HTERT RPE-1 (cell line): ENCODE data around the gene PEF1.

Experiments used
- in situ Hi-C: fragments of 300-500 bp; cut with MboI; formaldehyde crosslinking; loops from 4 replicates; pipeline ENCODE4 v1.14.3; 2020; ENCODE audit warnings: low sequenced_read_pairs

Gene PEF1

GRCh38 chr1:31655104-31655503 lies 10.4 kb upstream of the PEF1 start:
- in situ Hi-C loops, result no loop called here

DNA sequence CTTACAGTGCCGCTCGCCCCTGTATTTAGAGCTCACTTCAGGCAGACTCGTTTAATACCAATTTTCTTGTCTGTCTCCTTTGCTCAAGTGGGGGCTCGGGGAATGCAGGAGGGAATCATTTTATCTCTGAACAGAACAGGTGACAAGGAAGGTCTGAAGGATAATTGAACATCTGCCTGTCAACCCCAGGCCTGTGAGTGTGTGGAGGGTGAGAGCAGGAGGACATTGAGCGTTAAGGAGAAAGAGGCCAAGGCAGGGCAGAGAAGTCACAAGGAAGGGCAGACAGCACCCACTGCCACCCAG lies 9.7 kb upstream of the PEF1 start:
- in situ Hi-C loops, result no loop called here

DNA sequence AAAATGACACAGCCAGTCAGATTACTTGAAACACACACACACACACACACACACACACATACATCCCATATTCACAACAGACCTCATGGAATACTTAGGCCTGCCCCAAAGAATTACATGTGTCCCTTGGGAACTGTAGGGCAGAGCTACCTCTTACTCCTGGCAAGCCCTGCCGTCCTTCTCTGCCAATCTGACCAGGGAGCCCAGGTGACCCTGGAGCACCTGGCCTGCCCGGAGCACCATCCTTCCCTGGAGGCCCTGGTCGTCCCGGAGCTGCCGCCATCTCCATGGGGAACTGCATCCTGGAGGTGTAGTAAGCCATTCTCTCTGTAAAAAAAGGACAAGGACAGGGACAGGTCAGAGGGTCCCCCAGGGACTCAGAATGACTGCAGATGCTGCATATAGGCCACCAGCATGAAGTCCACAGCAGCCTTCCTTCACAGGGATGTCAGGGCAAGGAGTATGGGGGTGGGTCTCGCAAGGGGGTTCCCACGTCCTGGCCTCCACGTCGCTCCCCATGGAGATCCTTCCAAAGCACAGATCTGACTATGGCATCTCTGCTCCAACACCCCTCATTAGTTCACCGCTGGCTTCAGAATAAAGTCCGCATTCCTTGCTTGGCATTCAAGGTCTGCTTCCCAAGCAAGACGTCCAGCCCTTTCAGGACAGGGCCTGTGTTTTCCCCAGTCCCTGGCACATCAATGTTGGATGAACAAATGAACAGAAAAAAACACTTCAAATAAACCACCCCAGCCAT lies 9.2 kb upstream of the PEF1 start:
- in situ Hi-C loops, result no loop called here

GRCh38 chr1:31652891-31653499 lies 8.3 kb upstream of the PEF1 start:
- in situ Hi-C loops, result no loop called here

DNA sequence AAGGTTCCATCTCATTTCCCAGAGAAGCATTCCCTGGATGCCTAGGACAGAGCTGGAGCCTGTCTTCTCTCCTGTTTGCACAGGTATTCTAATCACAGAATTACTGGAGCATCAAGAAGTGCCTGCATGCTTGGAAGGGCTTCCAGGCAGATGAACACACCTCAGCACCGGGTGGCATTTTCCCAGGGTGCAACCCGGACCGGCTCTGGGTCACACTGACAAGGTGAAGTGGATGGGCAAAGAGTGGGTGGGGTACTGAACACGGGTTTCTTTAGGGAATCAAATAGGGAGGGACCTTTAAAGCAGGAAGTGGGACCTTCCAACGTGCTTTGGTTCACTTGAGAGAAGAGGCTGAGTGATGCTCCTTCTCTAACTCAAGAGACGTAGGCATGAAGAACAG lies 7.1 kb upstream of the PEF1 start:
- in situ Hi-C loops, result no loop called here

- in situ Hi-C loops, result no loop called here
Measured at GRCh38 chr1:31651089-31651420, 6.4 kb upstream of the PEF1 start.

GRCh38 chr1:31650161-31651088 lies 5.7 kb upstream of the PEF1 start:
- in situ Hi-C loops, result no loop called here

- in situ Hi-C loops, result no loop called here
Measured at GRCh38 chr1:31648641-31649357, 4.1 kb upstream of the PEF1 start.

- in situ Hi-C loops, result no loop called here
Measured at GRCh38 chr1:31648190-31648589, 3.5 kb upstream of the PEF1 start.

GRCh38 chr1:31647106-31647505 lies 2.4 kb upstream of the PEF1 start:
- in situ Hi-C loops, result no loop called here

DNA sequence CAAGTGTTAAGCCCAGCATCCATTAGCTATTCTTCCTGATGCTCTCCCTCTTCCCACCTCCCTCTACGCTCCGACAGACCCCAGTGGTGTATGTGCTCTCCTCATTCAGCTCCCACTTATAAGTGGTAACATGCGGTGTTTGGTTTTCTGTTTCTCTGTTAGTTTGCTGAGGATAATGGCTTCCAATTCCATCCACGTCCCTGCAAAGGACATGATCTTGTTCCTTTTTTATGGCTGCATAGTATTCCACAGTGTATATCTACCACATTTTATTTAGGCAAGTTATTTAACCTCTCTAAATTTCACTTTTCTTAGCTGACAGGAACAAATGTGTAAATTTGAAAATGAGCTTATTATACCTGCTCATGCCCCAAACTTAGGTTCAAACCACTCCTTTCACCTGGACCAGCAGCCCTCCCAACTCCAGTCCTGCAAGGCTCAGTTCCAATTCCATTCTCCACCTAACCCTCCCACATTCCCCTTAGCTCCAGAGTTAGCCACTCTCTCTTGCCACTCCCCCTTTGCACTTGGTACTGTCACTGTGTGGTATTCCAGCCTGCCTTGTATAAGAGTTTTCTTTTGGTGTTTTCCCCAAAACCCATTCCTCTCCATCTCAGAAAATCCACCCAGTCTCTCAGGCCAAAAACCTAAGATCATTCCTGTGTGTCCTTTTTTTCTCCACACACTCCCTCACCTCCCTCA lies 1.7 kb upstream of the PEF1 start:
- in situ Hi-C loops, result no loop called here

GRCh38 chr1:31645274-31645568 lies 545 bp upstream of the PEF1 start:
- in situ Hi-C loops, result no loop called here

- in situ Hi-C loops, result no loop called here
Measured at GRCh38 chr1:31643976-31644559, 608 bp downstream of the PEF1 start.

GRCh38 chr1:31642897-31643296 lies 1.8 kb downstream of the PEF1 start:
- in situ Hi-C loops, result no loop called here

DNA sequence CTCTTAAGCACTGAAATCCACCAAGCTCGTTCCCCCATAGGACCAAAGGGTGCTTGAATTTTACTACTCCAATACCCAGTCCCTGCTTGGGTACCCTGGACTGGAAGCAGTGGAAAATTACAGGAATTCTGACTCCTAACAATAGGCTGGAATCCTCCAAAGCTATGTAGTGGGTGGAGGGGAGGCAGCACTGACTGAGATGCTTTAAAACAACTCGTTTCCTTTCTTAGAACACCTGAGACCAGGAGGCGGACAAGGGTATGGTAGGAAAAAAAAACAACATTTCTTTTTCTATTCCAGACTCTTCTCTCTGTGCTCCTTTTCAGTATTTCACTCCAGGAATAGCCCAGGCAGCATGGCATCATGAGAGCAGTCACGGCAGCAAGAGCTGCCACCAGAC lies 2.3 kb downstream of the PEF1 start:
- in situ Hi-C loops, result no loop called here

DNA sequence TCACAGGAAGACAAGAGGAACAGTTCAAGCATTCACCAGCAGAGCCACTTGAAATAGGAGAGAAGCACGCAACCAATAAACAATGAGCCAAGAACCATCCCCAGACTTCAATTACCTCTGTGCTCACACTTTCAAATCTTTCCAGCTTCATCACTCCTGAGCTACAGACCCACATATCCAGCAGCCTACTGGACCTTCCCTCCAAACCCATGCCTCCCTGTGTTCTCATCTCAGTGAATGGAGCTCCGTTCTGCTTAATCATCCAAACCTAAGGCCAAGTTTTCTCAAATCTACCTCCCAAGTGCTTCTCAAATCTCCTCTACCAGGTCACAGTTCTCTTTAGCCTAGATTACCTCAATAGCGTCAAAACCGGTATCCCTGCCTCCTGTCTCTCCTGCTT lies 3.7 kb downstream of the PEF1 start:
- in situ Hi-C loops, result no loop called here

- in situ Hi-C loops, result no loop called here
Measured at GRCh38 chr1:31640179-31640578, 4.5 kb downstream of the PEF1 start.

- in situ Hi-C loops, result no loop called here
Measured at GRCh38 chr1:31639543-31639942, 5.1 kb downstream of the PEF1 start.

DNA sequence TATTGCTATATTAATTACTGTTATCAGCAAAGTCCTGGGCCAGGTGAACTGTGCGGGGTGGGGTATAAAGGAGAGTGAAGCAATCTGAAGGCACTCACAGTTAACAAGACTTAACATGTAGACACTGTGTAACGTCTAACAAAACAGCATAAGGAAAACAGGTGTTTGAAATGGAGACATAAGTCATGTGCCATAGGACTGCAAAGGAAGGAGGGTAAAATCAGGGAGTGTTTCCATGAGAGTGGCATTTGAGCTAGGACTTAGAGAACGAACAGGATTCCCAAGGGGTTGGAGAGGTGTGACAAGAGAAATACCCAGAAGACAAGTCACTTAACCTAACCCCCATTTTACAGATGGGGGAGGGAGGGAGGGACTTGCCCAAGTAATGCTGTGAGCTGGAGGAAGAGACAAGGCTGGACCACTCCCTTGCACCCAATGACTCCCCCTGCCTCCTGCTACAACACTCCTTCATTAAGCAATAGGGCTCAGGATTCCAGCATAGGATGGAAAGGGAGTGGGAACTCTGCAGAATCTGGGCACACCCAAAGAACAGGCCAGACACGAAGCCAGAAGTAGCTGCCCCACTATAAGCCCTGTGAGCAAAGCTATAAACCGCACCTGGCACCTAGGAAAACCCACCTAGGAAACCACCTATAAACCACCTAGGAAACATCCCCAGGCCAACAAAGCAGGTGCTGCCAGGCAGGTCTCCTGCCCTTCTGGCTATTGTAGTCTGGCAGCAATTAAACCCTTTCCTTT lies 6.6 kb downstream of the PEF1 start:
- in situ Hi-C loops, result no loop called here

DNA sequence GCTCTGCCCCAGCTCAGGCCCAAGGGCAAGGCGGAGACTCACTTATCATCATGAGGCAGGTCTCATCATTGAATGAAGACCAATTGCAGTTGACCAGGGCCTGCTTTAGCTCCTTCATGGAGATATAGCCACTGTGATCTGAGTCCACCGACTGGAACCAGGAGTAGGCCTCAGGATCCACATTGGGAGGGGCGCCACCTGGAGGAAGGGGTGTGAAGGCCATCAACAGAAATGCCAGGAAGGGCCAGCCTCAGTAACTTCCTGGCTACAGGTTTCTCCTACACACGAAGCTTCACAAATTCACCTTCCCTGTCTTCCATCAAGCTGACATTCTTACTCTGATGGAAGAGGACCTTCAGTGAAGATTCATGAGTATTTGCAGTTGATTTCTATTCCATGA lies 11.6 kb downstream of the PEF1 start:
- in situ Hi-C loops, result no loop called here
